SK-N-SH (cell line): ENCODE results near the gene CHID1.

ENCODE experiments used
- JUND ChIP-seq: IDR thresholded peaks from 2 replicates; pipeline ENCODE4 v1.4.0; 2012
- USF2 ChIP-seq: fragments of 150-350 bp; IDR thresholded peaks from 2 replicates; pipeline ENCODE4 v1.6.1; 2017; ENCODE audit warnings: antibody characterized with exemption, low read length, low read depth, borderline replicate concordance

DNA sequence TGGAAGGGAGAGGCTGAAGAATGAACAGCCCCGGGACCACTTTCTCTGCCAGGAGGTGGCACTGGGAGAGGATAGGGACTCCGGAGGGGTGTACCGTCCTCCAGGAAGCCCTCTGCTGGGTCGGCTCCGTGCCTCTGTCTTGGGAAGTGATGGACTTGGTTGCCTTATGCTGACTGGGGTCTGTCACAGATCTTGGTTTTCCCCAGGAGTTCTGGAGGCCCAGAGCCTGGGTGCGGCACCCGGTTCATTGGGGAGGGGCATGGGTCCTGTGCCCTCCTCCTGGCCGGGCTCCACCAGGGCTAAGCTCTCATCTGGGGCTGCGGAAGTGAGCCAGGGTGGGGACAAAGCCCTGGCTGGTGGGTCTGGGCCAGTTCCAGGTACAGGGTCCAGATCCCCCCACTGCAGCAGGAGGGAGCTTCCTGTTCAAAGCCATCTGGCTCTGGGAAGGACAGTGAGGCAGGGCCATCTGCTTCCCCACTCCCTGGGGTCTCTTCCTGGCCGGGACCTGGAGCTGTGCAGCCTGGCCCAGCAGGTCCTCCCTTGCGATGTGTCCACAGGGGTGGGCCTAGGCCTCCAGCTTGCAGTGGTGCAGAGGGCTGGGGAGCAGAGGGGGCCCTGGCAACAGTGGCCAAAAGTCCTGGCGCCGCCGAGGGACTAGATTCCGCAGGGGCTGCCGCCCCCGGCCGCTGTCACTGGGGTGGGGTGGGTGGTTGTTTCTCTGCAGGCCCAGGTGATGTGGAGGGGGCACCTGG, 14.0 kb upstream of the CHID1 start:
- no peak for TF ChIP-seq USF2
- TF ChIP-seq JUND: no peak
